IMR-90 (cell line): ENCODE measurements around the gene ACVR1.

ENCODE experiments used
- MAFK ChIP-seq: IDR thresholded peaks from 2 replicates; pipeline ENCODE4 v1.6.1; 2012; ENCODE audit warnings: low read depth, low read length, improper control_type of control experiment
- MXI1 ChIP-seq: IDR thresholded peaks from 2 replicates; pipeline ENCODE4 v1.6.1; 2012; ENCODE audit warnings: low read depth, mild to moderate bottlenecking, low read length, moderate library complexity, borderline replicate concordance
- POLR2A ChIP-seq: IDR thresholded peaks from 2 replicates; pipeline ENCODE4 v1.6.1; 2012; ENCODE audit warnings: mild to moderate bottlenecking, low read depth, low read length
- RAD21 ChIP-seq: IDR thresholded peaks from 2 replicates; pipeline ENCODE4 v1.6.1; 2012; ENCODE audit warnings: low read length, improper control_type of control experiment
- TF ChIP-seq, protein P1 (sequence below): conservative IDR thresholded peaks from 2 replicates; pipeline ENCODE4 v1.5.1; 2012; ENCODE audit warnings: mild to moderate bottlenecking, low read depth, low read length, improper control_type of control experiment
- TF ChIP-seq, protein P2 (sequence below): fragments of 150-350 bp; IDR thresholded peaks from 2 replicates; pipeline ENCODE4 v1.6.1; 2017; ENCODE audit warnings: mild to moderate bottlenecking, antibody characterized with exemption, low read length, low read depth

DNA sequence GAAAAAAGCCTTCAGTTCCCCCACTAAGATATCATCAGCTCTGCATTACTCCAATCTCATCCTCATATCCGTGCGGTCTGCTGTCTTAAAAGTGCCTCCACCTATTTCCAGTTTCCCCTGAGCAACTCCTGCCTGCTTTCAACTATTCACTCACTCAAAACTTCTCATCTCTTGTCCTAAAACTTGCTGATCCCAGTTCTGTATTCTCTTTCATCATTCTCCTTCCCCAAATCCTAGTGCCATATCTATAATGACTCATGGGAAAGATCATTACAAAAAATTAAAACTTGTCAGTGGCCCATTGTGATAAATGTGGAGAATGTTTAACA lies 20.0 kb downstream of the ACVR1 start:
- TF ChIP-seq, protein P1, sequence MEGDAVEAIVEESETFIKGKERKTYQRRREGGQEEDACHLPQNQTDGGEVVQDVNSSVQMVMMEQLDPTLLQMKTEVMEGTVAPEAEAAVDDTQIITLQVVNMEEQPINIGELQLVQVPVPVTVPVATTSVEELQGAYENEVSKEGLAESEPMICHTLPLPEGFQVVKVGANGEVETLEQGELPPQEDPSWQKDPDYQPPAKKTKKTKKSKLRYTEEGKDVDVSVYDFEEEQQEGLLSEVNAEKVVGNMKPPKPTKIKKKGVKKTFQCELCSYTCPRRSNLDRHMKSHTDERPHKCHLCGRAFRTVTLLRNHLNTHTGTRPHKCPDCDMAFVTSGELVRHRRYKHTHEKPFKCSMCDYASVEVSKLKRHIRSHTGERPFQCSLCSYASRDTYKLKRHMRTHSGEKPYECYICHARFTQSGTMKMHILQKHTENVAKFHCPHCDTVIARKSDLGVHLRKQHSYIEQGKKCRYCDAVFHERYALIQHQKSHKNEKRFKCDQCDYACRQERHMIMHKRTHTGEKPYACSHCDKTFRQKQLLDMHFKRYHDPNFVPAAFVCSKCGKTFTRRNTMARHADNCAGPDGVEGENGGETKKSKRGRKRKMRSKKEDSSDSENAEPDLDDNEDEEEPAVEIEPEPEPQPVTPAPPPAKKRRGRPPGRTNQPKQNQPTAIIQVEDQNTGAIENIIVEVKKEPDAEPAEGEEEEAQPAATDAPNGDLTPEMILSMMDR = no peak
- no peak for TF ChIP-seq POLR2A
- TF ChIP-seq RAD21 = no peak
- TF ChIP-seq MAFK = no peak; the same call in 1 of the 2 replicates
- no peak for TF ChIP-seq MXI1
- TF ChIP-seq, protein P2, sequence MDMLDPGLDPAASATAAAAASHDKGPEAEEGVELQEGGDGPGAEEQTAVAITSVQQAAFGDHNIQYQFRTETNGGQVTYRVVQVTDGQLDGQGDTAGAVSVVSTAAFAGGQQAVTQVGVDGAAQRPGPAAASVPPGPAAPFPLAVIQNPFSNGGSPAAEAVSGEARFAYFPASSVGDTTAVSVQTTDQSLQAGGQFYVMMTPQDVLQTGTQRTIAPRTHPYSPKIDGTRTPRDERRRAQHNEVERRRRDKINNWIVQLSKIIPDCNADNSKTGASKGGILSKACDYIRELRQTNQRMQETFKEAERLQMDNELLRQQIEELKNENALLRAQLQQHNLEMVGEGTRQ = no peak
